IPS DF 4.7 (cell line): ENCODE measurements around the gene RDH13.

Experiments
- DNase-seq: peaks from one replicate; pipeline ENCODE4 v3.0.0-alpha.2; 2013; ENCODE audit warnings: low spot score; ENCODE audit errors: extremely low read depth

The RDH13 gene

GRCh38 chr19:55091955-55092354 is 29.0 kb upstream of the RDH13 start:
- no peak for DNase-seq

- DNase-seq: no peak
Observed at GRCh38 chr19:55091126-55091910, 28.4 kb upstream of the RDH13 start.

GRCh38 chr19:55090564-55090963 is 27.6 kb upstream of the RDH13 start:
- DNase-seq: no peak

- no peak for DNase-seq
Observed at GRCh38 chr19:55089342-55089944, 26.5 kb upstream of the RDH13 start.

GRCh38 chr19:55088543-55089341 is 25.8 kb upstream of the RDH13 start:
- no peak for DNase-seq

- no peak for DNase-seq
Observed at GRCh38 chr19:55088021-55088451, 25.1 kb upstream of the RDH13 start.

- DNase-seq: no peak
Observed at GRCh38 chr19:55087542-55087901, 24.6 kb upstream of the RDH13 start.

- no peak for DNase-seq
Observed at GRCh38 chr19:55086730-55087541, 24.0 kb upstream of the RDH13 start.

GRCh38 chr19:55085923-55086715 is 23.2 kb upstream of the RDH13 start:
- DNase-seq: no peak

- DNase-seq: no peak
Observed at GRCh38 chr19:55084416-55084815, 21.5 kb upstream of the RDH13 start.

- DNase-seq: no peak
Observed at GRCh38 chr19:55083004-55083850, 20.3 kb upstream of the RDH13 start.

- DNase-seq: no peak
Observed at GRCh38 chr19:55082020-55082851, 19.3 kb upstream of the RDH13 start.

GRCh38 chr19:55081770-55082019 is 18.7 kb upstream of the RDH13 start:
- no peak for DNase-seq

GRCh38 chr19:55080968-55081769 is 18.2 kb upstream of the RDH13 start:
- DNase-seq: no peak

GRCh38 chr19:55080121-55080967 is 17.4 kb upstream of the RDH13 start:
- no peak for DNase-seq

GRCh38 chr19:55079400-55080038 is 16.6 kb upstream of the RDH13 start:
- DNase-seq: no peak

GRCh38 chr19:55078996-55079395 is 16.0 kb upstream of the RDH13 start:
- no peak for DNase-seq
